Activated T-helper 1 cell treated with anti-CD3 and anti-CD28 coated beads, Interleukin-12 subunit alpha, Interleukin-12 subunit beta, Interleukin-2, Interleukin-4 antibody, amounts not matched to agents 30 ng/mL and 10 ng/mL and 1 ng/mL, durations not matched to agents 14 hours and 24 hours and 36 hours (primary cell): ENCODE measurements around the gene PDE6H. TPM values are rescaled to one million over a fixed set of nuclear protein-coding genes. Genes with fewer than 3 reads are reported as not detected.
A peak's percentile ranks its signal among the peaks of the same experiment; 100 is the strongest.

Experiments
- DNase-seq: peaks from one replicate; pipeline ENCODE4 v3.0.0; 2021; ENCODE audit warnings: low spot score
- H3K27ac Mint-ChIP-seq: one replicate; pipeline ENCODE4 v1.8.0; 2021; ENCODE audit warnings: mild to moderate bottlenecking, mixed read lengths
- H3K27me3 Mint-ChIP-seq: one replicate; pipeline ENCODE4 v1.8.0; 2022; ENCODE audit warnings: mild to moderate bottlenecking, moderate library complexity, mixed read lengths; ENCODE audit not compliant: insufficient read depth
- H3K36me3 Mint-ChIP-seq: one replicate; pipeline ENCODE4 v1.8.0; 2021; ENCODE audit warnings: low read depth, mixed read lengths
- H3K4me1 Mint-ChIP-seq: one replicate; pipeline ENCODE4 v1.8.0; 2021; ENCODE audit warnings: low read depth, mixed read lengths
- H3K4me3 Mint-ChIP-seq: one replicate; pipeline ENCODE4 v1.8.0; 2021; ENCODE audit warnings: mild to moderate bottlenecking, moderate library complexity, mixed read lengths
- H3K9me3 Mint-ChIP-seq: one replicate; pipeline ENCODE4 v1.8.0; 2021; ENCODE audit warnings: mixed read lengths
- intact Hi-C: fragments of 100-400 bp; cut with micrococcal nuclease; formaldehyde crosslinking; loops from one replicate; pipeline ENCODE4 v1.15.1; 2024
- total RNA-seq: library from RNA; stranded (reverse); gene quantifications from 2 replicates; pipeline ENCODE4 v1.2.3, GENCODE V29; 2022

PDE6H gene
- total RNA-seq, 1 donor from 2014 or later, result not detected

GRCh38 chr12:14938301-14938700, 34.5 kb upstream of the PDE6H start, which contains the start of gene ERP27:
TSS of gene ERP27 (minus strand) at chr12:14938537. CDS start at chr12:14938508, 29 bp downstream.
- no peak within 1 kb of the TSS for H3K4me3 Mint-ChIP-seq
- peaks cover 55% of the 10 kb centered on the region for H3K36me3 Mint-ChIP-seq
- peaks cover 14% of the 10 kb centered on the region for H3K4me1 Mint-ChIP-seq

GRCh38 chr12:14941369-14941768, 31.5 kb upstream of the PDE6H start:
- no peak for DNase-seq
- Mint-ChIP-seq H3K27me3 (no peaks in the 10 kb centered on the region), H3K36me3 (peaks cover 66% of the 10 kb centered on the region), H3K27ac (no peak overlapping the region), H3K4me1 (peaks cover 36% of the 10 kb centered on the region), H3K4me3 (no peak overlapping the region), H3K9me3 (no peaks in the 10 kb centered on the region)
- intact Hi-C loops, result no loop called here

More at GRCh38 chr12:14938301-14938700, 34.5 kb upstream of the PDE6H start, which contains the start of gene ERP27:
- no peaks in the 10 kb centered on the region for H3K27me3 Mint-ChIP-seq
- DNase-seq, result no peak
- H3K27ac Mint-ChIP-seq, result peak within 1 kb of the TSS; percentile 1
- intact Hi-C loops, result loop anchor here (5.0 kb wide), 1 partner anchor 91 kb away; no protein-coding TSS in a partner anchor
- no peaks in the 10 kb centered on the region for H3K9me3 Mint-ChIP-seq

- Mint-ChIP-seq H3K4me3 (no peak overlapping the region), H3K27me3 (no peaks in the 10 kb centered on the region), H3K36me3 (peaks cover 70% of the 10 kb centered on the region), H3K4me1 (peaks cover 46% of the 10 kb centered on the region), H3K27ac (peak overlapping the region; percentile 4), H3K9me3 (no peaks in the 10 kb centered on the region)
- intact Hi-C loops, result no loop called here
- no peak for DNase-seq
Measured at GRCh38 chr12:14942196-14942931, 30.5 kb upstream of the PDE6H start.

GRCh38 chr12:14946162-14946561, 26.7 kb upstream of the PDE6H start:
- H3K4me1 Mint-ChIP-seq, result peaks cover 78% of the 10 kb centered on the region
- H3K27me3 Mint-ChIP-seq, result no peaks in the 10 kb centered on the region
- peak overlapping the region; percentile 74 for H3K27ac Mint-ChIP-seq
- H3K4me3 Mint-ChIP-seq, result no peak overlapping the region
- intact Hi-C loops, result no loop called here
- H3K9me3 Mint-ChIP-seq, result no peaks in the 10 kb centered on the region
- no peak for DNase-seq
- H3K36me3 Mint-ChIP-seq, result peaks cover 82% of the 10 kb centered on the region

GRCh38 chr12:14946861-14947260, 26.0 kb upstream of the PDE6H start:
- Mint-ChIP-seq H3K27me3 (no peaks in the 10 kb centered on the region), H3K9me3 (no peaks in the 10 kb centered on the region), H3K36me3 (peaks cover 79% of the 10 kb centered on the region), H3K4me3 (peak overlapping the region; percentile 4), H3K27ac (peak overlapping the region; percentile 82), H3K4me1 (peaks cover 84% of the 10 kb centered on the region)
- no peak for DNase-seq
- intact Hi-C loops, result no loop called here

GRCh38 chr12:14948672-14949071, 24.2 kb upstream of the PDE6H start:
- Mint-ChIP-seq H3K27me3 (no peaks in the 10 kb centered on the region), H3K36me3 (peaks cover 70% of the 10 kb centered on the region)
- DNase-seq, result peak; percentile 49

GRCh38 chr12:14949631-14950030, 23.2 kb upstream of the PDE6H start:
- Mint-ChIP-seq H3K27ac (peak overlapping the region; percentile 99), H3K9me3 (no peaks in the 10 kb centered on the region), H3K4me1 (peaks cover 98% of the 10 kb centered on the region), H3K27me3 (no peaks in the 10 kb centered on the region), H3K36me3 (peaks cover 67% of the 10 kb centered on the region), H3K4me3 (peak overlapping the region; percentile 79)
- no peak for DNase-seq
- intact Hi-C loops, result loop anchor here (1.0 to 5.0 kb wide), 7 partner anchors 17 to 727 kb away; no protein-coding TSS in a partner anchor

More at GRCh38 chr12:14948672-14949071, 24.2 kb upstream of the PDE6H start:
- H3K4me3 Mint-ChIP-seq, result peak overlapping the region; percentile 79
- no peaks in the 10 kb centered on the region for H3K9me3 Mint-ChIP-seq
- peaks cover 90% of the 10 kb centered on the region for H3K4me1 Mint-ChIP-seq
- peak overlapping the region; percentile 99 for H3K27ac Mint-ChIP-seq
- intact Hi-C loops, result loop anchor here (1.0 to 2.0 kb wide), 4 partner anchors 13 to 46 kb away; partner anchors contain the start of gene ARHGDIB

GRCh38 chr12:14950421-14950820, 22.4 kb upstream of the PDE6H start:
- Mint-ChIP-seq H3K4me1 (peaks cover 93% of the 10 kb centered on the region), H3K36me3 (peaks cover 59% of the 10 kb centered on the region), H3K9me3 (no peaks in the 10 kb centered on the region), H3K27ac (peak overlapping the region; percentile 99), H3K27me3 (no peaks in the 10 kb centered on the region), H3K4me3 (peak overlapping the region; percentile 79)
- DNase-seq, result no peak
- intact Hi-C loops, result loop anchor here (1.0 to 5.0 kb wide), 5 partner anchors 180 to 728 kb away; no protein-coding TSS in a partner anchor

- Mint-ChIP-seq H3K27me3 (no peaks in the 10 kb centered on the region), H3K4me1 (peaks cover 90% of the 10 kb centered on the region), H3K36me3 (peaks cover 51% of the 10 kb centered on the region), H3K27ac (peak overlapping the region; percentile 99), H3K9me3 (no peaks in the 10 kb centered on the region), H3K4me3 (peak overlapping the region; percentile 81)
- intact Hi-C loops, result loop anchor here (1.0 to 5.0 kb wide), 5 partner anchors 181 to 729 kb away; no protein-coding TSS in a partner anchor
- DNase-seq, result no peak
Measured at GRCh38 chr12:14950982-14951746, 21.7 kb upstream of the PDE6H start.

- no peaks in the 10 kb centered on the region for H3K9me3 Mint-ChIP-seq
- no peak for DNase-seq
- H3K4me3 Mint-ChIP-seq, result peak overlapping the region; percentile 81
- no peaks in the 10 kb centered on the region for H3K27me3 Mint-ChIP-seq
- intact Hi-C loops, result loop anchor here (1.0 to 5.0 kb wide), 8 partner anchors 9 to 730 kb away; partner anchors contain the start of genes ARHGDIB, C12orf60 and WBP11
- peak overlapping the region; percentile 99 for H3K27ac Mint-ChIP-seq
- peaks cover 90% of the 10 kb centered on the region for H3K4me1 Mint-ChIP-seq
- peaks cover 44% of the 10 kb centered on the region for H3K36me3 Mint-ChIP-seq
Measured at GRCh38 chr12:14951851-14952250, 21.0 kb upstream of the PDE6H start.

GRCh38 chr12:14952299-14952921, 20.4 kb upstream of the PDE6H start:
- intact Hi-C loops, result loop anchor here (1.0 to 5.0 kb wide), 8 partner anchors 9 to 730 kb away; partner anchors contain the start of genes ARHGDIB, C12orf60 and WBP11
- Mint-ChIP-seq H3K9me3 (no peaks in the 10 kb centered on the region), H3K4me3 (peak overlapping the region; percentile 81), H3K4me1 (peaks cover 90% of the 10 kb centered on the region), H3K27me3 (no peaks in the 10 kb centered on the region), H3K27ac (peak overlapping the region; percentile 99), H3K36me3 (peaks cover 39% of the 10 kb centered on the region)
- peak; percentile 56 for DNase-seq

- peak overlapping the region; percentile 99 for H3K27ac Mint-ChIP-seq
- no peaks in the 10 kb centered on the region for H3K9me3 Mint-ChIP-seq
- no peak for DNase-seq
- no peaks in the 10 kb centered on the region for H3K27me3 Mint-ChIP-seq
- intact Hi-C loops, result loop anchor here (5.0 kb wide), 4 partner anchors 566 to 731 kb away; no protein-coding TSS in a partner anchor
- peaks cover 91% of the 10 kb centered on the region for H3K4me1 Mint-ChIP-seq
- H3K36me3 Mint-ChIP-seq, result peaks cover 39% of the 10 kb centered on the region
- H3K4me3 Mint-ChIP-seq, result peak overlapping the region; percentile 77
Measured at GRCh38 chr12:14953752-14954151, 19.1 kb upstream of the PDE6H start.
